ENCODE results near the gene NUDT7. TPM values are rescaled to one million over a fixed set of nuclear protein-coding genes. Genes with fewer than 3 reads are reported as not detected.

The NUDT7 gene
- total and polyA plus RNA-seq, 12 donors, result 15.3 to 62.6 (median 33.4) TPM

DNA sequence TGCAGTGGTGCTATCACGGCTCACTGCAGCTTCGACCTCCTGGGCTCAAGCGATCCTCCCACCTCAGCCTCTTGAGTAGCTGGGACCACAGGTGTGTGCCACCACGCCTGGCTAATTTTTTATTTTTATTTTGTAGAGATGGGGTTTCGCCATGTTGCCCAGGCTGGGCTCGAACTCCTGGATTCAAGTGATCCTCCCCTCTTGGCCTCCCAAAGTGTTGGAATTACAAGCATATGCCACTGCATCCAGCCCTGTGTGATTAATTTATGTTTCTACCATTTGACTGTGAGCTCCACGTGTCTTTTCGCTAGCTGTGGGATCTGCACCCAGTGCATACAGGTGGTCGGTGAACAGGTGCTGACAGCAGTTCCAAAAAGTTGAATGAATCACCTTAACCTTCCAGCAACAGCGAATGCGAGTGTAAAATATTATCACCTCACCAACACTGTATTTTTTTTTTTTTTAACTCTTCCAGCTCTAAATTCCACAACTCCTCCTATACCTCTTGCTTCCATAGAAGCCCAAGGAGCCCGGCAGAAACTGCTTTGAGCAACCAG, 484 bp upstream of the NUDT7 start:
- peaks cover 7 to 15% of the 10 kb centered on the region in 2 donors for H3K4me1 ChIP-seq (replicated peaks in 1 of 2)
- DNase-seq, result no peak
- TF ChIP-seq POLR2A (IDR thresholded peaks at IDR 0.05), result no peak
- TF ChIP-seq, protein P1, sequence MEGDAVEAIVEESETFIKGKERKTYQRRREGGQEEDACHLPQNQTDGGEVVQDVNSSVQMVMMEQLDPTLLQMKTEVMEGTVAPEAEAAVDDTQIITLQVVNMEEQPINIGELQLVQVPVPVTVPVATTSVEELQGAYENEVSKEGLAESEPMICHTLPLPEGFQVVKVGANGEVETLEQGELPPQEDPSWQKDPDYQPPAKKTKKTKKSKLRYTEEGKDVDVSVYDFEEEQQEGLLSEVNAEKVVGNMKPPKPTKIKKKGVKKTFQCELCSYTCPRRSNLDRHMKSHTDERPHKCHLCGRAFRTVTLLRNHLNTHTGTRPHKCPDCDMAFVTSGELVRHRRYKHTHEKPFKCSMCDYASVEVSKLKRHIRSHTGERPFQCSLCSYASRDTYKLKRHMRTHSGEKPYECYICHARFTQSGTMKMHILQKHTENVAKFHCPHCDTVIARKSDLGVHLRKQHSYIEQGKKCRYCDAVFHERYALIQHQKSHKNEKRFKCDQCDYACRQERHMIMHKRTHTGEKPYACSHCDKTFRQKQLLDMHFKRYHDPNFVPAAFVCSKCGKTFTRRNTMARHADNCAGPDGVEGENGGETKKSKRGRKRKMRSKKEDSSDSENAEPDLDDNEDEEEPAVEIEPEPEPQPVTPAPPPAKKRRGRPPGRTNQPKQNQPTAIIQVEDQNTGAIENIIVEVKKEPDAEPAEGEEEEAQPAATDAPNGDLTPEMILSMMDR (IDR thresholded peaks at IDR 0.05), result no peak
- intact Hi-C loops (cut with DNase I), result no loop called here
- H3K27me3 ChIP-seq, result no peaks in the 10 kb centered on the region
- no peaks in the 10 kb centered on the region for H3K9me3 ChIP-seq (replicated peaks in 1 of 3)
- 54 to 57% (median 55%) methylated on average over 12 of the region's 12 CpGs for whole genome bisulfite sequencing, 4 donors
- peak overlapping the region in 1 of 4 donors; percentile 64 for H3K4me3 ChIP-seq
- no peaks in the 10 kb centered on the region for H3K36me3 ChIP-seq (replicated peaks in 1 of 2)
- H3K27ac ChIP-seq, result no peak overlapping the region

DNA sequence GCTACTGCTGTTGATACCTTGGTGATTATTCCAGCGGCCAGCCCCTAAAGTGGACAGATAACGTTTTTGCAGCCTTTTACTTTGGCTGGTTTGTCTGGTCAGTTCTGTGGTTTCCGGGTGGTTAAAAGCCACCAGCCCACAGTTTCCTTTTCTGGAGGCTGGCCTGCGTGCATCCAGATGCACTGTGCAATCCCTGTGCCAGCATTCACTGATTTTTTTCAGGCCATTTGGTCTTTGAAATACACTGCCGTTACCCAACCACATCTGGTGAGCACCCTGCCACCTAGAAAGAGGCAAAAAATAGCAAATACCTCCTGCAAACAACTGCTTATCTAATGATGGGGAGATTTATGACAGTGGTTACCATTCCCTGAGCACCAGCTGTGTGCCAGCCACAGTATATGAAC, 797 bp downstream of the NUDT7 start:
- H3K27me3 ChIP-seq, result no peaks in the 10 kb centered on the region
- intact Hi-C loops (cut with DNase I), result no loop called here
- TF ChIP-seq, protein P1 (IDR thresholded peaks at IDR 0.05), result no peak
- no peak for TF ChIP-seq POLR2A (IDR thresholded peaks at IDR 0.05)
- 0 to 1% (median 0%) methylated on average over 4 to 5 of the region's 5 CpGs for WGBS, 4 donors
- H3K4me1 ChIP-seq (replicated peaks in 1 of 2), result peaks cover 7 to 15% of the 10 kb centered on the region in 2 donors
- no peaks in the 10 kb centered on the region for H3K9me3 ChIP-seq (replicated peaks in 1 of 3)
- H3K4me3 ChIP-seq, result peak overlapping the region; percentile 36 to 83 (median 57)
- H3K36me3 ChIP-seq (replicated peaks in 1 of 2), result no peaks in the 10 kb centered on the region
- peak overlapping the region; percentile 77 to 95 (median 84) for H3K27ac ChIP-seq
- peak in 6 of 7 donors; percentile 32 to 74 (median 53) for DNase-seq

DNA sequence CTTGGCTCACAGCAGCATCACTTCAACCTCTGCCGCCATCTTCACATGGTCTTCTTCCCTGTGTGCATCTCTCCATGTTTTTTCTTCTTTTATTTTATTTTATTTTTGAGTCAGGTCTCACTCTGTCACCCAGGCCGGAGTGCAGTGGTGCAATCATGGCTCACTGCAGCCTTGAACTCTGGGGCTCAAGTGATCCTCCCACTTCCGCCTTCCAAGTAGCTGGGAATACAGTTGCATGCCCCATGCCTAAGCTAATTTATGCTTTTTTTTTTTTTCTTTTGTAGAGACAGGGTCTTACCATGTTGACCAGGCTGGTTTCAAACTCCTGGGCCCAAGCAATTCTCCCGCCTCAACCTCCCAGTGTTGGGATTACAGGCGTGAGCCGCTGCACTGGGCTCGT, 1.9 kb downstream of the NUDT7 start:
- peak in 2 of 7 donors; percentile 20 to 24 for DNase-seq
- intact Hi-C loops (cut with DNase I), result no loop called here
- Histone ChIP-seq H3K36me3 (replicated peaks in 1 of 2) (no peaks in the 10 kb centered on the region), H3K27me3 (no peaks in the 10 kb centered on the region), H3K9me3 (replicated peaks in 1 of 3) (no peaks in the 10 kb centered on the region), H3K27ac (no peak overlapping the region), H3K4me1 (replicated peaks in 1 of 2) (peaks cover 7 to 15% of the 10 kb centered on the region in 2 donors), H3K4me3 (no peak overlapping the region)
- 77 to 88% (median 85%) methylated on average over 7 of the region's 7 CpGs for WGBS, 4 donors
- TF ChIP-seq, protein P1 (IDR thresholded peaks at IDR 0.05), result no peak
- no peak for TF ChIP-seq POLR2A (IDR thresholded peaks at IDR 0.05)

DNA sequence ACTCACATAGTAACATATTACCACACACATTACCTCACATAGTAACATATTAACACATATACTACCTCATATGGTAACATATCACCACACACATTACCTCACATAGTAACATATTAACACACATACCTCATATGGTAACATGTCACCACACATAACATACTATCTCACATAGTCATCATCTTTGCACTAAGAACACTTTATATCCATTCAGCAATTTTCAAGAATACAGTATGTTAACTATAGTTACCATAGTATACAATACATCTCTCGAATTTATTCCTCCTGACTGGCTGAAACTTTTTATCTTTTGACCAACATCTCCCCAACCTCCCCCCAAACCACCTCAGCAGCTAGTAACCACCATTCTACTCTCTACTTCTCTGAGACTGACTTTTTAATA, 7.6 kb downstream of the NUDT7 start:
- no peak for DNase-seq
- Histone ChIP-seq H3K9me3 (replicated peaks in 1 of 3) (no peaks in the 10 kb centered on the region), H3K27me3 (no peaks in the 10 kb centered on the region), H3K4me1 (replicated peaks in 1 of 2) (no peaks in the 10 kb centered on the region), H3K4me3 (no peak overlapping the region), H3K27ac (no peak overlapping the region), H3K36me3 (replicated peaks in 1 of 2) (no peaks in the 10 kb centered on the region)
- TF ChIP-seq, protein P1 (IDR thresholded peaks at IDR 0.05), result no peak
- no peak for TF ChIP-seq POLR2A (IDR thresholded peaks at IDR 0.05)
- intact Hi-C loops (cut with DNase I), result no loop called here
- WGBS, 4 donors, result 0 to 39% (median 0%) methylated on average over 1 of the region's 1 CpG
